ENCODE measurements around the gene TIRAP.

TIRAP gene

DNA sequence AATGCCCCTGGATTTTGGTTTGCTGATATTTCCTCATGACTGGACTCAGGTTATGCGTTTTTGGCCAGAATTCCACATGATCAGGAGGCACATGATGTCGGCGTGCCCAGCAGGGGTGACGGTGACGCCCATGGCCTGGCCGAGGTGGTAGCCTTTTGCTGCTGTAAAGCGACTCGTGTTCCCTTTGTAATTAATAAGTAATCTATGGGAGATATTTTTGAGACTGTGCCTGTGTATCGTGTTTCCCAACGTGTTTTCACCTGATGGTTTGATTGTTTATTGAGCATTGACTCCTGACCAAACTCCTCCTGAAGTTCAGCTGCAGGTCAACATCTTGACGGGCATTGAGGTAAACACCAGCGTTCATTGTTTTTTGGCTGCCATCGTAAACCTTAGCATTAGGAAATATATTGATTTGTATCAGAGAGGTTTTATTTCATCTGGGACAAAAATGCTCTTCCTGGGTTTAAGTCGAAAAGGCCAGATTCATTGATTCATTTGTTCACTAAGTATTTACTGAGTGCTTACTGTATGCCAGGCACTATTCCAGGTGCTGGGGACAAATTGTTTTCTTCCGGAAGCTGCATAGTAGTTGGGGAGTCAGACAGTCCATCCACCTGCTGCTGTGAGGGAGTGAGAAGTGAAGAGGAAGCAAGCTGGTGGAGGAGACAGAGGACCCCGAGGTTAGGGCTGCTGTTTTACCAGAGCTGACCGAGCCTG, 44.5 kb downstream of the TIRAP start:
- no peak for DNase-seq

DNA sequence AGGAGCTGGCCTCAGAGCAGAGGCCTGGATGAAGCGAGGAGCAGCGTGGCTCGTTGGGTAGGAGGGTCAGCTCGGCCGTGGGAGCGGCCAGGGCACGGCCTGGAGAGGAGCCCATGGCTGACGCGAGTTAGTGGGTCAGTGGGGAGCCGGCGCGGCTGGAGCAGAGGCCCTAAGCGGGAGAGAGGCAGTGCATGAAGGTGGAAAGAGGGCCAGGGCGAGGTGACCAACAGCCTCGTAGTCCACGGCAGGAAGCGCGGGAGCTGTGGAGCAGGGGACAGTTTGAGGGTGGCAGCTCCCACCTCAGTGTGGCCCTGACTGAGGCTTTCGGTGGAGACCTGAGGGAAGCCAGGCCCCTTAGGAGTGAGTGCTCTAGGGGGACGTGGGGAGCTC, 45.1 kb downstream of the TIRAP start:
- DNase-seq, result no peak

GRCh38 chr11:126328444-126328843, 45.6 kb downstream of the TIRAP start:
- DNase-seq, result no peak

DNA sequence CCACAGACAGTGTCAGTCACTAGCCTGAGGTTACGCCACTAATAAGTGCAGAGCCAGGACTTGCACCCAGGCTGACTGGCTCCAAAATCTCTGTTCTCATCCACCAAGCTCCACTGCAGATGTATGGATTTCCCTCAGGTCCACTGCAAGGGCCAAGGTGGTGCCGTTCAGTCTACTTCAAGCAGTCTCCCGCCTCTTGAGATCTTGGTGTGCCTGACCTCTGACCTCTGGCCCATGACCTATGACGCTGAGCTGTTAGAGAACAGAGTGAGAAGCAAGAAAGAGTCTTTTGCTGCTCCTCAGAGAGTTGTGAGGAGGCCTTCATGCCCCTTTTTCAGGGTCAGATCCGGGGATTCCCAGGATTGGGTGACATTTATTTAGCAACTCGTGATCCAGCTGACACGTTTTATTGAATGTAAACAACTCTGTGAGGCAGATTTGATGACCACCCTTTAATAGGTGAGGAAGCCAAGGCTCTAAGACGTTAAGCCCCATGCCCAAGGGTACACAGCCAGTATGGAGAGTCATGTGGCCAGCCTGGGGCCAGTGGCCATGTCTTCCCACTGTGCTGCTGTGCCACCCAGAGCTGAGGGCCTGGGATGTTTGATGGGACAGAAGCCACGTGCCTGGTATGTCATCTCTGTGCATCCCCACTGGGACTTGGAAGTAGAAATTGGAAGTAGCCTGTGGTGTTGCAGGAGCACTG, 46.2 kb downstream of the TIRAP start:
- no peak for DNase-seq

DNA sequence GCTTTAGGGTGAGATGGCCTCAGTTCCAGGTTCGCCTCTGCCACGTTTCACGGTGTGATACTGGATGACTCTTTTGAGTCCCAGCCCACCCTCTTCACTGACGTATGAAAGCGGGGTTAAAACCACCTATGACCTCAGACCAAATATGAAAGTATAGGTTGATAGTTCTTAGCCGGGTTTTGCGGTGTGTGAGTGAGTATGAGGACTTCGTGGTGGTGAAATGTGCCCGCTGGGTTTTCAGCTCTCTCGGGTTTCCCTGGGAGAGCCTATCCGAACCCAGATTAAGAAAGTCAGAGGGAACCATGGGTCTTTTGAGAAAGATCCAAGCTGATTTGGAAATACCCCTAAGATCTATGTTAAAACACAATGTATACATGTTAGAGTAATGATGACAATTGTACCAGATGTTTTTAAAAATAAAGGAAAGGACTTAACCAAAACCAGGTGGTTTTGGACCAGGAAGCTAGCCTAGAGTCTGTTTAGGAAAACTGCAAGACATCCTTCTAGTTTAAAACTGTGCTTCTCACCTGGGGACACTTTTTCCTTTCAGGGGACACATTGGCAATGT, 46.8 kb downstream of the TIRAP start:
- no peak for DNase-seq

DNA sequence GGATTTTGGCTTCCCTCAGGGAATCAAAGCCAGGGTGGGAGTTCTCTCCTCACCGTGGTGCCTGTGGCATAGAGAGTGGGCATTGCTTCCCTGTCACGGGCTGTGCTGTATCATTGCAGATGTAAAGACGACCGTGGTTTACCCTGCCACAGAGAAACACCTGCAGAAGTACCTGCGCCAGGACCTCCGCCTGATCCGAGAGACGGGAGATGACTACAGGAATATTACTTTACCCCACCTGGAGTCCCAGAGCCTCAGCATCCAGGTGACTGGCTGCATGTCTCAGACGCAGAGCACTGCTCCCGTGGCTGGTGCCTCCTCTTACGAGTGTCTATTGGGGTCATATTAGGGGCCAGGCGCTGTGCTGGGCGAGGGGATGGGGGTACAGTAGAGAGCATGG, 48.4 kb downstream of the TIRAP start:
- DNase-seq, result no peak

DNA sequence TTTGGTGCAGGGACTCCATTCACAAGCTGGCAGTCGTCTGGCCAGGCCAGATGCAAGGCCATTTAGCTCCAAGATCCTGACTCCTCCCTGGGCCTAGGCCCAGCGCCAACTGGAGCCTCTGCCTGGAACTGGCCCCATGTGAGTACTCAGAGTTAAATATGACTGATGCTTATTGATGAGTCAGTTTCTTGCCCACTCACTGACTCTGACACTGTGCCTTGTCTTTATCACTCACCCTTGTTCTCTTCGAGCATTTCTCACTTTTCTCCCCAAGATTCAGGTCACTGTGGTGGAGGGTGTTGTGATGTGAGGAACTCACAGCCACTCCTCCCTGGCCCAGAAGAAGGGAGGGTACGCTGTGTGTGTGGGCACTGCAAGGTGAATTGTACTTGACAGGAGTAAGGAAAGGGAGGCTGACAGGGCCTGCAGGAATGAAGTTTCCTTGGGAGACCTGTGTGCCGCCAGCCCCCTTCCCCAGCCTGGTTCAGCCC, 49.4 kb downstream of the TIRAP start:
- no peak for DNase-seq

DNA sequence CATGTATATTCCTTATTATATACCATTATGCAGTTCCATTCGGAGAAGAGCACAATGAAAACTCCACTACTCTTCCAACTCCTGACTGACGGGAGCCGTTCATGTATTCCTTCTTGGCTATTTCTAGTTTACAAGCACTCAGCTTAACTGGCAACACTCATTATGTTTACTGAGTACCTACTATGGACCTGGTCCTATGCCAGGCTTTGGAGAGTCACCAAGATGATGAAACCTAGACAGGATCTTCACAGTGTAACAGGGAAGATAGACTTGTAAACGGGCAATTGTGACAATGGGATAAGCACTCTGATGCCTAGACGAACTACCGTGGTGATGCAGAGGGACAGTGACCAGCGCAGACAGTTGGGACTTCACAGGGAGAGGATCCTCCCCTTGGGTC, 50.2 kb downstream of the TIRAP start:
- DNase-seq, result no peak

DNA sequence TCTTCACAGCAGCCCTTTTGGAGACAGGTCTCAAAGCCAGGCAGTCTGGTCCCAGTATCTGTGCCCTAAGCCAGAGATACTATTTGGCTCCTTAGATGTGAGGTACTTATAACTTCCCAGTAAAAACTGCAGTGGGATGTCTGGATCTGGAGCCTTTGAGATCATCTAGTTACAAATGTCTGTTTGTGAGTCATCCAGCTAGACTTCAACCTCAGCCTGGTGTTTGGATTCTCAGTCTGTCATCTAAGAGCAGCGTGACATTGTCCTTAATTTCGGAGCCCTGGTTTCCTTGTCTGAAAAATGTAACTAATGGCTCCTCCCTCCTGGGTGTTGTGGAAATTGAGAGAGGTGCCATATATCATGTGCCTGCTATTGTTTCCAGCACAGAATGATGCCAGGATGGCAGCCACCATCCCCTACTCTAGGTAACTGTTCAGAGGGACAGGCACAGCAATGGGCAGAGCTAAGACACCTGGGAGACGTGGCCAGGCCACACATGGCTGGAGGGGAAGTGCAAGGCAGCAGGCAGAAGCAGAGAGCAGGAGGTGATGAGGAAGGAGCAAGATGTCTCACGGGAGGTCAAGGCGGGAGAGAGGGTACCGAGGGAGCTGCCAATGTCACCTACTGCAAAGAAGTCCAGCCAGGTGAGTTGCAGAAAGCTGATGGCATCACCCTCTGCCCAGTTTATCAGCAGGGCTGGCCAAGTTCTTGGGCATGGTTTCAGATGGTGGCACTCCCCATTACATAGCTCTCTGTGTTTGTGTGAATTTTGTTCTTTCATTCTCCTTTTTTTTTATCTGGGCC, 52.0 kb downstream of the TIRAP start:
- DNase-seq, result no peak

DNA sequence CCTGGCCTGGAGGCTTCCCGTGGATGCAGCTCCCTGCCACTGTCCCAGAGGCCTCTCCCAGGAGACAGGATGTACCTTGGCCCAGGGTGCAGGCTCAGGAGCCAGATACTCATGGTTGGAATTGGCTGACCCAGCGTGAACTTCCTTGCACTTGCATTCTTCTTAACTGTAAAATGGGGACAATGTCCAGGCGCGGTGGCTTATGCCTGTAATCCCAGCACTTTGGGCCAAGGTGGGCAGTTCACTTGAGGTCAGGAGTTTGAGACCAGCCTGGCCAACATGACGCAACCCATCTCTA, 52.5 kb downstream of the TIRAP start:
- no peak for DNase-seq

DNA sequence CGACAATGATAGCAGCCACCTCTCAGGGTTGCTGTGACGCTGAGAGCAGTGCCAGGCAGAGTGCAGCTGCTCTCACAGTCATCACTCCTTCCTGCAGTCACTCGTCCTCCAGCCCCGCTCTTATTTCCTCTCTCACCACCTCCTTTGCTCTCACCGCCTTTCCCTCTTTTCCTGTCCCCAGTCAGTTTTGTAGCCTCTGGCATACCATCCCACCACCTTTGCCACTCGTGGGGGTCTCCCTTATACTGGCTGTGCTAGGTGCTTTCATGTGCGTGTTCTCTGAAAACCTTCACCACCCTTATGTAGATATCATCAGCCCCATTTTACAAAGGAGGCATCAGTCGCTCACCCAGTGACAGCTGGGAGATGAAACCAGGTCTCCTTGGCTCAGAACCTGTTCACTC, 53.2 kb downstream of the TIRAP start:
- DNase-seq, result no peak

GRCh38 chr11:126336671-126337101, 53.8 kb downstream of the TIRAP start:
- DNase-seq, result no peak

DNA sequence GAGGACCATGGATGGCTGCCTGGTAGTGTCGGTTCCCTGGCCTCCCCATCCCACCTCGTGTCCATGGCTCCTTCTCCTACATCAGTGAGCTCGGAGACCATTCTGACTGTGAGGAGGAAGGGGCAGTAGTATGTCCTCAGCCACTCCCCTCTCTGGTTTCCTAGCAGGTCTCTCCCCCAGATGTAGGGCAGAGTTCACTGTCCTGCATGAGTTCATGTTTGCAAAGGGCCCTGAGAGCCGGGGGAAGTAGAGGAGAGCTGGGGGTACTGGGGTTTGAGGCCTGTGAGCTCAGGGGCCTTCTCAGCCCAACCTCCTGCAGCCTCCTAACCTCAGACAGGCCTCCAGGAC, 54.2 kb downstream of the TIRAP start:
- DNase-seq, result no peak

GRCh38 chr11:126337474-126338241, 54.8 kb downstream of the TIRAP start:
- no peak for DNase-seq

DNA sequence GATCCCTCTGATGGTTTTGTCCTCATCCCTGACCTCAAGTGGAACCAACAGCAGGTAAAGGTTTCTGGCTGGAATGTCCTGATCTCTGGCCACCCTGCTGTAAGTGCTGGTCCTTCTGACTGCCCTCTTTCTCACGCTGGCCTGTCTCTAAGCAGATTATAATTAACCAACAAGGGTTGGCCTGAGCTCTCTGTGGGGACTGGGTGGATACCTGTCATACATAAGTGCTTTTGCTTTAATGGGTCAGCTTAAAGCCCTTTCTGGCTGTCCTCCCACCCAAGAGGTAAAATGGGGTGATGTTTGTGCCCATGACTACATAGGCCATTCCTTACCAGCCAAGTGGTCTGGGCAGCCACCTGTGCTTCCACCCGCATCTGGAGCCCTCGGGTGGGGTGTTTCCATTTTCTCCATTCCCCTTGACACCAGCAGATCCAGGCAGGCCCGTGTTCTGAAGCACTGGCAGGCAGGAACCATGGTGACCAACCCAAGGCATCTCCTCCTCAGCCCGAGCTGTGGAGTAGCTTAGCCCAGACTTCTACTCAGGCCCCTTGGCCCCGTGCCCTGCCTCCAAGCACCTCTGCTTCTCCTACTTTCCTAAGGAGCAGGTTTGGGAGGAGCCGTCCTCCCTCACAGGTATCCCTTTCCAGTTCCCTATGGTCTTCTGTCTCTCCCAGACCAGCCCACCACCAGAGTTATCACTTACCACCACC, 55.6 kb downstream of the TIRAP start:
- DNase-seq, result no peak

DNA sequence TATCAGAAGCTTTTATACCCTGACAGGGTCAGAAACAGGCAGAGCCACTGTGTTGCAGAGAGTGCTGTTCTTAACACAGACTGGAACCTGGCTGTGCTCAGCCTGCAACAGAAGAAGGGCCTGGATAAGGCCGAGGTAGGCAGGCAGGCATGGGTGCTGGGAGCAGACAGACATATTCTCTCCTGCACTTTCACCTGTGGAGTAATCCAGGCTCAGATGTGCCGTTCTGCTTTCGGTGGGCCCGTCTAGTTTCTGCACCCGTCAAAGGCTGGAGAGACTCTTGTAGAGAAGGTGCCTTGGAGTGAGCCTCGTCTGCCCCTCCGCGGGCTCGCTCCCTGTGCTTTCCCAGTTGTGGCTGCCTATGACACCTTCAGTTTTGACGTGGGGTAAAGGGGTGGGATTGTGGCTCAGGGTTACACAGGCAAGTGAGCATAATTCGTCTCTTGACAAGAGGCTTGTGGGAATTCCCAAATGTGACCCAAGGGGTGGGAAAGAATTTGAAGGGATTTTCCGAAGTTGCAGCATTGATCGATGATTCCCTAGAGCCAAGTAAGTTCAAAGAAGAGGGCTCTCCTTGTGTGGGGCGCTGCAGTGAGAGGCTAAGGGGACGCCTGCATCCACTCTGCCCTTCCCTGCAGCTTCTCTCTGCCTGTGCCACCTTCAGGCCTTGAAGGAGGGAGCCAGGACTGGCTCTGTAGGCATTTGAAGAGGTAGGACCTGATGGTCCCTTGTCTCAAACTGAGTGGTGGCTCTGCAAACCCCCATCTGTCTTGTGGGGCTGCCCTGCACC, 56.4 kb downstream of the TIRAP start:
- no peak for DNase-seq

DNA sequence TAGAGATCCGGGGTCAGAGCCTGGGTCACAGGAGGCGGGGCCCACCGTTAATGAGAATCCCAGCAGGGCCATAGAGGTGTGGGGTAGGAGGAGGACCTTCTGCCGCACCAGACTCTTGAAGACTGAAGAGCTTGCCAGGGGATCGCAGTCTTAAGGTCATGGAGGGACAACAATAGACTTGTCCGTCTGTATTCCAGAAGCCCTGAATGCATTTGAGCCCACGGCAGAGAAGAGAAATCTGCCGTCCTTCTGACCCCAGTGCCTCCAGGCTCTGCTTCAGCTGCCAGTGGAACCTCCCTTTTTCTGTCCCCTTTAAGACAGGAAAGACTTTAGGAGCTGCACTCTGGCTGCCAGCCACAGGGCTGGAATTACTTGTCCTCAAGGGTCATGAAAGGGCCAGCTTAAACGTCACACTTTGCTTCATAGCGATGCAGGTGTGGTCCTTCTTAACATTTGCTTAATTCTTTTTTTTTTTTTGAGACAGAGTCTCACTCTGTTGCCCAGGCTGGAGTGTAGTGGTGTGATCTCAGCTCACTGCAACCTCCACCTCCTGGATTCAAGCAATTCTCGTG, 57.1 kb downstream of the TIRAP start:
- DNase-seq, result no peak

GRCh38 chr11:126340960-126341606, 58.2 kb downstream of the TIRAP start:
- no peak for DNase-seq

DNA sequence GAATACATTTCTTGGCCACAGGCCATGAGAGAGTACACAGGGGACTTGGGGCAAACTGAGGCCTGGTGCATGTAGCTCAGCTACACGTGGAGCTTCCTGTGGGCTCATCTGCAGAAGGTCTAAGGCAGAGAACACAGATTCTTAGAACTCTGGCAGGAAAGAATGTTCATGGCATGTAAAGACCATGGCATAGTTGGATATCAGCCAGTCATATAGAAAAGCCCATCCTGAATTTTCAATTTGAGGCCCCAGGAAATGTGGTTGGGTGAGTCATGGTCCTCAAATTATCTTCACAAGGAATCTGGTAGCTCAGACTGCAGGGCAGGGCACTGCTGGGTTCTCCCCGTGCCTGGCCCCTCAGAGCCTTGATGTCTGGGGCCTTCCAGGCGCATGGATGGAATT, 58.9 kb downstream of the TIRAP start:
- no peak for DNase-seq

GRCh38 chr11:126343051-126343450, 60.2 kb downstream of the TIRAP start:
- DNase-seq, result no peak

All from stimulated activated CD4-positive, alpha-beta T cell treated with anti-CD3 and anti-CD28 coated beads, Interleukin-15, amount 100 ng/mL, for 24 hours (primary cell).